ENCODE data around the gene GSC2.

GSC2 gene

GRCh38 chr22:19139974-19140373 is 10.1 kb downstream of the GSC2 start:
- H4K20me1 ChIP-seq (ENCODE audit: insufficient read depth, low read length, poor library complexity, severe bottlenecking), result peaks cover 9% of the 10 kb centered on the region
- no peak overlapping the region for H3K4me3 ChIP-seq (ENCODE audit: low read length, poor library complexity, severe bottlenecking)
- H3F3A ChIP-seq (ENCODE audit: low read depth), result no peaks in the 10 kb centered on the region
- no peaks in the 10 kb centered on the region for H3K27me3 ChIP-seq (ENCODE audit: insufficient read depth, low read length, poor library complexity, severe bottlenecking)
- no peaks in the 10 kb centered on the region for H3K9me3 ChIP-seq (ENCODE audit: insufficient read depth, low read depth, low read length)
- TF ChIP-seq CTCF (conservative IDR thresholded peaks at IDR 0.05; ENCODE audit: low read length), result no peak
- TF ChIP-seq EZH2phosphoT487 (IDR thresholded peaks at IDR 0.05; ENCODE audit: borderline replicate concordance), result no peak
- H3K4me1 ChIP-seq (ENCODE audit: insufficient read depth, low read length, poor library complexity, severe bottlenecking), result peaks cover 7% of the 10 kb centered on the region
- no peak overlapping the region for H3K9ac ChIP-seq (ENCODE audit: low read depth, low read length, poor library complexity, severe bottlenecking)
- H3K36me3 ChIP-seq (ENCODE audit: insufficient read depth, low read length), result peaks cover 18% of the 10 kb centered on the region; the same call in 1 of the 2 replicates
- no peak overlapping the region for H3K4me2 ChIP-seq (ENCODE audit: low read depth, low read length, poor library complexity, severe bottlenecking)
- H3K79me2 ChIP-seq (ENCODE audit: insufficient read depth, low read length), result peaks cover 15% of the 10 kb centered on the region
- no peaks in the 10 kb centered on the region for H3K9me2 ChIP-seq (replicated peaks; ENCODE audit: low read depth, low read length)
- no peak overlapping the region for H2AFZ ChIP-seq (ENCODE audit: low read length)

GRCh38 chr22:19139001-19139356 is 11.1 kb downstream of the GSC2 start:
- peaks cover 5% of the 10 kb centered on the region for H4K20me1 ChIP-seq (ENCODE audit: insufficient read depth, low read length, poor library complexity, severe bottlenecking)
- peaks cover 5% of the 10 kb centered on the region for H3K4me1 ChIP-seq (ENCODE audit: insufficient read depth, low read length, poor library complexity, severe bottlenecking)
- H3F3A ChIP-seq (ENCODE audit: low read depth), result no peaks in the 10 kb centered on the region
- no peaks in the 10 kb centered on the region for H3K9me2 ChIP-seq (replicated peaks; ENCODE audit: low read depth, low read length)
- no peaks in the 10 kb centered on the region for H3K9me3 ChIP-seq (ENCODE audit: insufficient read depth, low read depth, low read length)
- peaks cover 10% of the 10 kb centered on the region for H3K79me2 ChIP-seq (ENCODE audit: insufficient read depth, low read length)
- TF ChIP-seq CTCF (conservative IDR thresholded peaks at IDR 0.05; ENCODE audit: low read length), result no peak
- TF ChIP-seq EZH2phosphoT487 (IDR thresholded peaks at IDR 0.05; ENCODE audit: borderline replicate concordance), result no peak
- H3K36me3 ChIP-seq (ENCODE audit: insufficient read depth, low read length), result peaks cover 19% of the 10 kb centered on the region; the same call in 1 of the 2 replicates
- no peak overlapping the region for H3K4me2 ChIP-seq (ENCODE audit: low read depth, low read length, poor library complexity, severe bottlenecking)
- H3K27me3 ChIP-seq (ENCODE audit: insufficient read depth, low read length, poor library complexity, severe bottlenecking), result no peaks in the 10 kb centered on the region
- no peak overlapping the region for H2AFZ ChIP-seq (ENCODE audit: low read length)
- no peak overlapping the region for H3K4me3 ChIP-seq (ENCODE audit: low read length, poor library complexity, severe bottlenecking)
- H3K9ac ChIP-seq (ENCODE audit: low read depth, low read length, poor library complexity, severe bottlenecking), result no peak overlapping the region

- TF ChIP-seq CTCF (conservative IDR thresholded peaks at IDR 0.05; ENCODE audit: low read length) (no peak), EZH2phosphoT487 (IDR thresholded peaks at IDR 0.05; ENCODE audit: borderline replicate concordance) (no peak)
- no peaks in the 10 kb centered on the region for H3K4me1 ChIP-seq (ENCODE audit: insufficient read depth, low read length, poor library complexity, severe bottlenecking)
- H4K20me1 ChIP-seq (ENCODE audit: insufficient read depth, low read length, poor library complexity, severe bottlenecking), result no peaks in the 10 kb centered on the region
- no peaks in the 10 kb centered on the region for H3K9me3 ChIP-seq (ENCODE audit: insufficient read depth, low read depth, low read length)
- no peaks in the 10 kb centered on the region for H3F3A ChIP-seq (ENCODE audit: low read depth)
- no peaks in the 10 kb centered on the region for H3K9me2 ChIP-seq (replicated peaks; ENCODE audit: low read depth, low read length)
- H3K79me2 ChIP-seq (ENCODE audit: insufficient read depth, low read length), result peaks cover 4% of the 10 kb centered on the region; the same call in 1 of the 2 replicates
- H3K36me3 ChIP-seq (ENCODE audit: insufficient read depth, low read length), result peaks cover 25% of the 10 kb centered on the region; the same call in 1 of the 2 replicates
- H3K4me3 ChIP-seq (ENCODE audit: low read length, poor library complexity, severe bottlenecking), result no peak overlapping the region
- no peak overlapping the region for H2AFZ ChIP-seq (ENCODE audit: low read length)
- H3K27me3 ChIP-seq (ENCODE audit: insufficient read depth, low read length, poor library complexity, severe bottlenecking), result no peaks in the 10 kb centered on the region
- H3K9ac ChIP-seq (ENCODE audit: low read depth, low read length, poor library complexity, severe bottlenecking), result no peak overlapping the region
- H3K4me2 ChIP-seq (ENCODE audit: low read depth, low read length, poor library complexity, severe bottlenecking), result no peak overlapping the region
Observed at GRCh38 chr22:19138217-19139000, 11.7 kb downstream of the GSC2 start.
